PC-3 (cell line): ENCODE results near the gene IFT81.

ENCODE experiments used
- EZH2 ChIP-seq: fragments of 300-600 bp; sonication (generic); IDR thresholded peaks from one replicate; pipeline ENCODE4 v1.6.1; 2017; ENCODE audit warnings: antibody characterized with exemption, mild to moderate bottlenecking, low read length; ENCODE audit not compliant: unreplicated experiment
- EZH2phosphoT487 ChIP-seq: fragments of 300-600 bp; sonication (generic); IDR thresholded peaks from 2 replicates; pipeline ENCODE4 v1.6.1; 2018; ENCODE audit warnings: mild to moderate bottlenecking, antibody characterized with exemption, low read length, borderline replicate concordance
- TF ChIP-seq, protein P1 (sequence below): fragments of 300-600 bp; sonication (generic); conservative IDR thresholded peaks from 2 replicates; pipeline ENCODE4 v1.5.1; 2017; ENCODE audit warnings: antibody characterized with exemption, low read depth, mild to moderate bottlenecking, low read length

DNA sequence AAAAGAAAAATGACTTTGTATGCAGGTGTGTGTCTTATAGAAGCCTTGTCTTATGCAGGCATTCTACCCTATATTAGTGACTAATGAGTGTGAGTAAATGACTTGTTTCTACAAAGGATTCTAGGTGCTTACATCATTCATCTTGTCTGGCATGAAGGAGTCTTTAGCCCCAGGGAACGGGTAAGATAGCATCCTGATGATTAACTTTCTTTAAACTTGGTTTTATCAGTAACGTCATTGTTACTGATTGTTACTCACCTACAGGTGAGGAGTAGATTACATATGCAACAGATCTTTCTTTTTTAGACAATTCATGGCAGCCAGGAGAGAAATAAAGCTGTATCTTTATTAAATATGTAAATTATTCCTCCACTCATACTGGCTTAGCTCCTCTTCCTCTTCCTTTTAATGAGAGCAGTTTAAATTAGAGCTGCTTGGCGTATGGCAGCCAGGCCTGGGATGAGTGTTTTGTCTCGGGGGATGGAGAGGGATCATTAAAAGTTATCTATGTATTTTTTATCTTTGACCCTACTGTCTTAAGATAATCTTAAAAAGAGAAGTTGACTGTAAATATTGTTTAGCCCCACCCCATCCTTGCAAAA is 99.7 kb downstream of the IFT81 start:
- TF ChIP-seq, protein P1, sequence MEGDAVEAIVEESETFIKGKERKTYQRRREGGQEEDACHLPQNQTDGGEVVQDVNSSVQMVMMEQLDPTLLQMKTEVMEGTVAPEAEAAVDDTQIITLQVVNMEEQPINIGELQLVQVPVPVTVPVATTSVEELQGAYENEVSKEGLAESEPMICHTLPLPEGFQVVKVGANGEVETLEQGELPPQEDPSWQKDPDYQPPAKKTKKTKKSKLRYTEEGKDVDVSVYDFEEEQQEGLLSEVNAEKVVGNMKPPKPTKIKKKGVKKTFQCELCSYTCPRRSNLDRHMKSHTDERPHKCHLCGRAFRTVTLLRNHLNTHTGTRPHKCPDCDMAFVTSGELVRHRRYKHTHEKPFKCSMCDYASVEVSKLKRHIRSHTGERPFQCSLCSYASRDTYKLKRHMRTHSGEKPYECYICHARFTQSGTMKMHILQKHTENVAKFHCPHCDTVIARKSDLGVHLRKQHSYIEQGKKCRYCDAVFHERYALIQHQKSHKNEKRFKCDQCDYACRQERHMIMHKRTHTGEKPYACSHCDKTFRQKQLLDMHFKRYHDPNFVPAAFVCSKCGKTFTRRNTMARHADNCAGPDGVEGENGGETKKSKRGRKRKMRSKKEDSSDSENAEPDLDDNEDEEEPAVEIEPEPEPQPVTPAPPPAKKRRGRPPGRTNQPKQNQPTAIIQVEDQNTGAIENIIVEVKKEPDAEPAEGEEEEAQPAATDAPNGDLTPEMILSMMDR, result no peak
- TF ChIP-seq EZH2, result no peak
- no peak for TF ChIP-seq EZH2phosphoT487
